Mesenchymal stem cell (in vitro differentiated cells and primary cell): ENCODE measurements around the gene SAXO2.
"Not testable (repeated sequence)": the region's sequence is repeated elsewhere in the genome, so short reads cannot be mapped to it uniquely, and the experiment has no call there.

Experiments
- DNase-seq: peaks from one replicate; pipeline ENCODE4 v3.0.0-alpha.2; 2013
- H2AFZ ChIP-seq: one replicate; pipeline ENCODE4 v1.6.1; 2013; ENCODE audit warnings: low read depth, mild to moderate bottlenecking, control low read depth, inconsistent platforms, low read length, moderate library complexity
- H2AK5ac ChIP-seq: 2 replicates; pipeline ENCODE4 v1.6.1; 2013; ENCODE audit warnings: low read length, moderate library complexity, mild to moderate bottlenecking, inconsistent platforms; ENCODE audit not compliant: severe bottlenecking
- H2BK120ac ChIP-seq: one replicate; pipeline ENCODE4 v1.6.1; 2013; ENCODE audit warnings: low read depth, mild to moderate bottlenecking, inconsistent platforms, low read length, moderate library complexity
- H2BK12ac ChIP-seq, 2 experiments: one replicate each; pipeline ENCODE4 v1.6.1; 2013; ENCODE audit warnings: inconsistent platforms in 2 of 2, low read length in 2 of 2, mild to moderate bottlenecking in 2 of 2, moderate library complexity in 2 of 2, control low read depth in 1 of 2
- H2BK15ac ChIP-seq: one replicate; pipeline ENCODE4 v1.6.1; 2013; ENCODE audit warnings: mild to moderate bottlenecking, low read depth, inconsistent platforms; ENCODE audit not compliant: poor library complexity, severe bottlenecking
- H2BK5ac ChIP-seq: 2 replicates; pipeline ENCODE4 v1.6.1; 2013; ENCODE audit warnings: low read depth, mild to moderate bottlenecking, low read length, control low read depth, inconsistent platforms; ENCODE audit not compliant: poor library complexity, severe bottlenecking
- H3K14ac ChIP-seq, 2 experiments: one replicate each; pipeline ENCODE4 v1.6.1; 2013; ENCODE audit warnings: inconsistent platforms in 2 of 2, low read length in 2 of 2, control low read depth in 1 of 2, mild to moderate bottlenecking in 1 of 2, moderate library complexity in 1 of 2
- H3K18ac ChIP-seq, 2 experiments: one replicate each; pipeline ENCODE4 v1.6.1; 2013; ENCODE audit warnings: inconsistent platforms in 2 of 2, low read length in 2 of 2, control low read depth in 1 of 2, low read depth in 1 of 2, mild to moderate bottlenecking in 1 of 2
- H3K23ac ChIP-seq, 2 experiments: one replicate each; pipeline ENCODE4 v1.6.1; 2013; ENCODE audit warnings: inconsistent platforms in 2 of 2, low read length in 2 of 2, mild to moderate bottlenecking in 2 of 2, moderate library complexity in 2 of 2, control low read depth in 1 of 2
- H3K27ac ChIP-seq: 2 replicates; pipeline ENCODE4 v1.5.1; 2013; ENCODE audit warnings: mild to moderate bottlenecking, moderate library complexity, low read length, control low read depth, inconsistent platforms; ENCODE audit not compliant: poor library complexity, severe bottlenecking
- H3K27me3 ChIP-seq, 2 experiments: 2 replicates each; pipeline versions ENCODE4 v1.6.1 to v1.7.0; 2013; ENCODE audit warnings: low read length in 2 of 2, mild to moderate bottlenecking in 2 of 2, moderate library complexity in 2 of 2, control low read depth in 1 of 2, inconsistent platforms in 1 of 2; ENCODE audit not compliant: control insufficient read depth in 1 of 2, insufficient read depth in 1 of 2
- H3K36me3 ChIP-seq, 2 experiments: 2 replicates each; pipeline versions ENCODE4 v1.6.1 to v1.7.0; 2013; ENCODE audit warnings: low read length in 2 of 2, control low read depth in 1 of 2, inconsistent platforms in 1 of 2, low read depth in 1 of 2, mild to moderate bottlenecking in 1 of 2; ENCODE audit not compliant: insufficient read depth in 2 of 2, control insufficient read depth in 1 of 2
- H3K4ac ChIP-seq, 2 experiments: one replicate each; pipeline ENCODE4 v1.6.1; 2013; ENCODE audit warnings: inconsistent platforms in 2 of 2, low read length in 2 of 2, mild to moderate bottlenecking in 2 of 2, moderate library complexity in 2 of 2, control low read depth in 1 of 2, low read depth in 1 of 2
- H3K4me1 ChIP-seq: 2 replicates; pipeline ENCODE4 v1.6.1; 2013; ENCODE audit warnings: low read depth, low read length, control low read depth; ENCODE audit not compliant: control insufficient read depth, insufficient read depth
- H3K4me2 ChIP-seq: 2 replicates; pipeline ENCODE4 v1.6.1; 2013; ENCODE audit warnings: low read length, mild to moderate bottlenecking, inconsistent platforms; ENCODE audit not compliant: poor library complexity, severe bottlenecking
- H3K4me3 ChIP-seq, 2 experiments: 2 replicates each; pipeline versions ENCODE4 v1.5.1 to v1.7.0; 2013; ENCODE audit warnings: low read length in 2 of 2, mild to moderate bottlenecking in 2 of 2, control low read depth in 1 of 2, low read depth in 1 of 2; ENCODE audit not compliant: insufficient read depth in 1 of 2
- H3K79me1 ChIP-seq: replicated peaks from 2 replicates; pipeline ENCODE4 v1.6.1; 2013; ENCODE audit warnings: mild to moderate bottlenecking, control low read depth, low read length, inconsistent platforms; ENCODE audit not compliant: poor library complexity, severe bottlenecking
- H3K9ac ChIP-seq: 2 replicates; pipeline ENCODE4 v1.7.0; 2013; ENCODE audit warnings: mild to moderate bottlenecking, low read length, moderate library complexity
- H3K9me3 ChIP-seq: 2 replicates; pipeline ENCODE4 v1.7.0; 2013; ENCODE audit warnings: mild to moderate bottlenecking, low read length; ENCODE audit not compliant: control insufficient read depth
- H4K8ac ChIP-seq: one replicate; pipeline ENCODE4 v1.6.1; 2013; ENCODE audit warnings: inconsistent platforms, mild to moderate bottlenecking, low read length, moderate library complexity
- H4K91ac ChIP-seq: one replicate; pipeline ENCODE4 v1.6.1; 2013; ENCODE audit warnings: mild to moderate bottlenecking, low read length, inconsistent platforms
- WGBS: methylation state at CpG from one replicate; pipeline ENCODE4 v1.1.7; 2013; ENCODE audit warnings: mixed read lengths; 5-methylcytosine and 5-hydroxymethylcytosine counted together

Gene SAXO2

GRCh38 chr15:82318281-82318680 is 55.7 kb downstream of the SAXO2 start:
- H2BK15ac ChIP-seq, H3K23ac ChIP-seq, H2AFZ ChIP-seq, H3K4me3 ChIP-seq, H3K36me3 ChIP-seq, H3K18ac ChIP-seq, H3K4ac ChIP-seq, H4K8ac ChIP-seq, H3K9me3 ChIP-seq, H3K9ac ChIP-seq, H4K91ac ChIP-seq, H2AK5ac ChIP-seq, H2BK120ac ChIP-seq, H3K4me1 ChIP-seq, H2BK12ac ChIP-seq, H3K14ac ChIP-seq, DNase-seq, H3K4me2 ChIP-seq, H3K79me1 ChIP-seq, H3K27me3 ChIP-seq, H3K27ac ChIP-seq, H2BK5ac ChIP-seq: not testable (repeated sequence)
- WGBS = 94% methylated on average over 6 of the region's 8 CpGs

- not testable (repeated sequence) for H4K8ac ChIP-seq, H3K9ac ChIP-seq, H3K4me2 ChIP-seq, H3K14ac ChIP-seq, H3K18ac ChIP-seq, H3K27ac ChIP-seq, H3K79me1 ChIP-seq, H3K4me1 ChIP-seq, H2BK120ac ChIP-seq, H2AK5ac ChIP-seq, H2BK5ac ChIP-seq, H3K27me3 ChIP-seq, H2BK15ac ChIP-seq, H3K36me3 ChIP-seq, H2AFZ ChIP-seq, H3K9me3 ChIP-seq, H3K4me3 ChIP-seq, DNase-seq, H2BK12ac ChIP-seq, H4K91ac ChIP-seq, H3K4ac ChIP-seq, H3K23ac ChIP-seq
- 69% methylated on average over 5 of the region's 19 CpGs for WGBS
Measured at GRCh38 chr15:82319522-82320278, 57.1 kb downstream of the SAXO2 start.

GRCh38 chr15:82320861-82321260 is 58.2 kb downstream of the SAXO2 start:
- H3K14ac ChIP-seq, H4K91ac ChIP-seq: not testable (repeated sequence)
- WGBS = no CpG with 5 or more reads among the region's 6 CpGs

GRCh38 chr15:82322488-82322887 is 59.9 kb downstream of the SAXO2 start:
- H3K9me3 ChIP-seq, H2BK5ac ChIP-seq, H3K18ac ChIP-seq, DNase-seq, H3K27me3 ChIP-seq, H3K23ac ChIP-seq, H3K79me1 ChIP-seq, H3K4me3 ChIP-seq, H3K36me3 ChIP-seq, H3K4ac ChIP-seq, H2BK15ac ChIP-seq, H2BK120ac ChIP-seq, H3K4me2 ChIP-seq, H3K4me1 ChIP-seq, H2BK12ac ChIP-seq, H2AK5ac ChIP-seq, H3K9ac ChIP-seq, H3K14ac ChIP-seq, H3K27ac ChIP-seq, H4K8ac ChIP-seq, H2AFZ ChIP-seq, H4K91ac ChIP-seq: not testable (repeated sequence)
- WGBS = no CpG with 5 or more reads among the region's 10 CpGs

More at GRCh38 chr15:82320861-82321260, 58.2 kb downstream of the SAXO2 start:
- H3K79me1 ChIP-seq, H3K27ac ChIP-seq, H4K8ac ChIP-seq, H3K27me3 ChIP-seq, H2BK12ac ChIP-seq, H3K4me3 ChIP-seq, H3K4ac ChIP-seq, H2AK5ac ChIP-seq, H3K4me2 ChIP-seq, H2BK15ac ChIP-seq, H3K36me3 ChIP-seq, H2BK5ac ChIP-seq, H3K23ac ChIP-seq, H2BK120ac ChIP-seq, H3K9ac ChIP-seq, DNase-seq, H3K4me1 ChIP-seq, H2AFZ ChIP-seq, H3K9me3 ChIP-seq, H3K18ac ChIP-seq: not testable (repeated sequence)
